ENCODE results near the gene GRIA3.

The GRIA3 gene

GRCh38 chrX:123277347-123277746, 93.3 kb downstream of the GRIA3 start:
- TF ChIP-seq ZNF473 (tag by site-specific recombination; IDR thresholded peaks at IDR 0.05) (no peak), ZNF114 (tag by site-specific recombination; IDR thresholded peaks at IDR 0.05) (no peak), ZNF2 (tag by site-specific recombination; IDR thresholded peaks at IDR 0.05) (no peak)
- Histone ChIP-seq H3K36me3 (ENCODE audit: control insufficient read depth in 2 of 2, insufficient read depth in 1 of 2, low read length in 2 of 2) (no peaks in the 10 kb centered on the region), H3K4me1 (ENCODE audit: control insufficient read depth, insufficient read depth, low read length) (no peaks in the 10 kb centered on the region), H3K9me3 (ENCODE audit: control insufficient read depth, insufficient read depth, low read depth, low read length) (no peaks in the 10 kb centered on the region), H3K4me3 (ENCODE audit: low read depth, low read length) (no peak overlapping the region), H3K27ac (ENCODE audit: extremely low read depth, low read depth, low read length) (no peak overlapping the region)
- ChIA-PET CTCF (interaction anchor here (0.6 kb wide), 1 partner anchor 280 kb away, joined by 3 read pairs; no protein-coding TSS in a partner anchor), POLR2A (no interaction called here)

- ChIA-PET CTCF (interaction anchor here (0.5 to 0.6 kb wide), 2 partner anchors 151 to 281 kb away, joined by 3 read pairs; no protein-coding TSS in a partner anchor), POLR2A (no interaction called here)
- no peaks in the 10 kb centered on the region for H3K4me1 ChIP-seq (ENCODE audit: control insufficient read depth, insufficient read depth, low read length)
- H3K9me3 ChIP-seq (ENCODE audit: control insufficient read depth, insufficient read depth, low read depth, low read length), result no peaks in the 10 kb centered on the region
- TF ChIP-seq ZNF654 (tag by site-specific recombination; IDR thresholded peaks at IDR 0.05; ENCODE audit: low read depth) (no peak), HOXC10 (CRISPR knock-in tag; IDR thresholded peaks at IDR 0.05) (no peak), ATF2 (tag by site-specific recombination; IDR thresholded peaks at IDR 0.05; ENCODE audit: low read depth) (no peak), GFI1B (tag by site-specific recombination; IDR thresholded peaks at IDR 0.05) (no peak), PRDM2 (tag by site-specific recombination; IDR thresholded peaks at IDR 0.05; ENCODE audit: borderline replicate concordance) (no peak), PRDM6 (tag by site-specific recombination; IDR thresholded peaks at IDR 0.05) (no peak), ZNF280D (tag by site-specific recombination; IDR thresholded peaks at IDR 0.05) (no peak)
- no peaks in the 10 kb centered on the region for H3K36me3 ChIP-seq (ENCODE audit: control insufficient read depth in 2 of 2, insufficient read depth in 1 of 2, low read length in 2 of 2)
- H3K4me3 ChIP-seq (ENCODE audit: low read depth, low read length), result no peak overlapping the region
- H3K27ac ChIP-seq (ENCODE audit: extremely low read depth, low read depth, low read length), result no peak overlapping the region
Observed at GRCh38 chrX:123277821-123278220, 93.7 kb downstream of the GRIA3 start.
